HG02571 (cell line): ENCODE measurements around the gene PGC.
A peak's percentile ranks its signal among the peaks of the same experiment; 100 is the strongest.

Source experiments
- ATAC-seq: cut with Tn5 transposase; IDR thresholded peaks from one replicate; pipeline ENCODE4 v1.9.1; 2021; ENCODE audit warnings: mild to moderate bottlenecking, moderate library complexity; ENCODE audit not compliant: unreplicated experiment

PGC gene

GRCh38 chr6:41716516-41717391, 30.4 kb downstream of the PGC start:
- no peak for ATAC-seq

- no peak for ATAC-seq
These were observed 31.2 kb downstream of the PGC start for GRCh38 chr6:41715795-41716515.

- ATAC-seq = no peak
These were observed 32.5 kb downstream of the PGC start for GRCh38 chr6:41714556-41715273.

- ATAC-seq = peak; percentile 61
These were observed 33.4 kb downstream of the PGC start for GRCh38 chr6:41713650-41714291.

GRCh38 chr6:41713159-41713649, 34.0 kb downstream of the PGC start:
- no peak for ATAC-seq

- ATAC-seq = no peak
These were observed 34.5 kb downstream of the PGC start for GRCh38 chr6:41712651-41713103.

GRCh38 chr6:41711323-41712038, 35.7 kb downstream of the PGC start:
- no peak for ATAC-seq

- no peak for ATAC-seq
These were observed 37.8 kb downstream of the PGC start for GRCh38 chr6:41709375-41709774.

GRCh38 chr6:41708856-41709255, 38.3 kb downstream of the PGC start:
- ATAC-seq = no peak

GRCh38 chr6:41707565-41708200, 39.5 kb downstream of the PGC start:
- no peak for ATAC-seq

GRCh38 chr6:41706876-41707564, 40.2 kb downstream of the PGC start:
- ATAC-seq = no peak

- ATAC-seq = peak; percentile 62
These were observed 41.0 kb downstream of the PGC start for GRCh38 chr6:41705996-41706835.

- no peak for ATAC-seq
These were observed 41.7 kb downstream of the PGC start for GRCh38 chr6:41705311-41705995.

- no peak for ATAC-seq
These were observed 42.4 kb downstream of the PGC start for GRCh38 chr6:41704656-41705310.

GRCh38 chr6:41704028-41704427, 43.2 kb downstream of the PGC start:
- no peak for ATAC-seq

GRCh38 chr6:41702771-41703494, 44.3 kb downstream of the PGC start:
- ATAC-seq = no peak
